GM04504 (cell line): Measurements from ENCODE around the gene SSPN.

Source experiments
- DNase-seq: peaks from one replicate; pipeline ENCODE4 v3.0.0-alpha.2; 2012; ENCODE audit warnings: low read depth

Gene SSPN

GRCh38 chr12:26266881-26267280, 71.5 kb downstream of the SSPN start:
- DNase-seq = no peak

GRCh38 chr12:26268841-26269561, 73.6 kb downstream of the SSPN start:
- DNase-seq = no peak

GRCh38 chr12:26269562-26270284, 74.3 kb downstream of the SSPN start:
- no peak for DNase-seq

GRCh38 chr12:26271024-26271423, 75.7 kb downstream of the SSPN start:
- no peak for DNase-seq

GRCh38 chr12:26271889-26272492, 76.6 kb downstream of the SSPN start:
- no peak for DNase-seq

- DNase-seq = no peak
Measured at GRCh38 chr12:26272851-26273250, 77.5 kb downstream of the SSPN start.

- DNase-seq = no peak
Measured at GRCh38 chr12:26273811-26274210, 78.4 kb downstream of the SSPN start.

- DNase-seq = peak; percentile 97
Measured at GRCh38 chr12:26274441-26275312, 79.3 kb downstream of the SSPN start.

- DNase-seq = no peak
Measured at GRCh38 chr12:26275313-26276131, 80.1 kb downstream of the SSPN start.

- no peak for DNase-seq
Measured at GRCh38 chr12:26276709-26277108, 81.3 kb downstream of the SSPN start.

- peak; percentile 58 for DNase-seq
Measured at GRCh38 chr12:26277506-26278246, 82.3 kb downstream of the SSPN start.

- no peak for DNase-seq
Measured at GRCh38 chr12:26278266-26278665, 82.9 kb downstream of the SSPN start.

- no peak for DNase-seq
Measured at GRCh38 chr12:26278666-26279065, 83.3 kb downstream of the SSPN start.

- no peak for DNase-seq
Measured at GRCh38 chr12:26279091-26279490, 83.7 kb downstream of the SSPN start.

- DNase-seq = no peak
Measured at GRCh38 chr12:26279908-26280307, 84.5 kb downstream of the SSPN start.

GRCh38 chr12:26280869-26281268, 85.5 kb downstream of the SSPN start:
- no peak for DNase-seq

- peak; percentile 40 for DNase-seq
Measured at GRCh38 chr12:26281320-26281719, 85.9 kb downstream of the SSPN start.

- DNase-seq = no peak
Measured at GRCh38 chr12:26282339-26282940, 87.1 kb downstream of the SSPN start.

GRCh38 chr12:26283046-26283445, 87.7 kb downstream of the SSPN start:
- no peak for DNase-seq

- no peak for DNase-seq
Measured at GRCh38 chr12:26283617-26284016, 88.2 kb downstream of the SSPN start.
